Measurements from ENCODE around the gene CLEC16A. TPM values are rescaled to one million over a fixed set of nuclear protein-coding genes. Genes with fewer than 3 reads are reported as not detected.

CLEC16A gene
- total and polyA plus RNA-seq, 9 of the 15 experiments (the other 6 are each of a cell fraction or from before 2014, with no cell fraction given) = 1.00 to 22.3 (median 10.0) TPM

GRCh38 chr16:10972108-10972818 is 27.9 kb downstream of the CLEC16A start (continued):
- no peak for TF ChIP-seq MCM5 (IDR thresholded peaks at IDR 0.05; ENCODE audit: low read depth)
- TF ChIP-seq NEUROD1 (IDR thresholded peaks at IDR 0.05; ENCODE audit: borderline replicate concordance, low read depth, low read length, partially characterized antibody) = peak; percentile 89
- no peak for TF ChIP-seq ZNF696 (CRISPR knock-in tag; conservative IDR thresholded peaks at IDR 0.05)
- TF ChIP-seq CBX8 (IDR thresholded peaks at IDR 0.05; ENCODE audit: borderline replicate concordance, extremely low read depth, low read depth, low read length, poor library complexity, severe bottlenecking) = no peak
- no peak for TF ChIP-seq TBP (optimal IDR thresholded peaks at IDR 0.05; ENCODE audit: low read depth, low read length)
- peak; percentile 70 for TF ChIP-seq SMARCB1 (IDR thresholded peaks at IDR 0.05; ENCODE audit: insufficient read length, low read depth)
- no peak for TF ChIP-seq SUPT5H (IDR thresholded peaks at IDR 0.05)
- TF ChIP-seq PREB (CRISPR knock-in tag; IDR thresholded peaks at IDR 0.05) = no peak
- TF ChIP-seq ZNF436 (CRISPR knock-in tag; IDR thresholded peaks at IDR 0.05) = no peak
- no peak for TF ChIP-seq ZNF740 (CRISPR knock-in tag; IDR thresholded peaks at IDR 0.05)
- TF ChIP-seq ZNF740 (tag; IDR thresholded peaks at IDR 0.05) = peak in 1 of 2 experiments; percentile 13; a peak in 1 of 4 replicates
- TF ChIP-seq HNRNPLL (IDR thresholded peaks at IDR 0.05; ENCODE audit: low read depth, low read length, poor library complexity, severe bottlenecking) = no peak
- peak; percentile 100 for TF ChIP-seq CBFA2T3 (IDR thresholded peaks at IDR 0.05)
- TF ChIP-seq BDP1 (IDR thresholded peaks at IDR 0.05; ENCODE audit: insufficient read depth, insufficient read length) = no peak
- no peak for TF ChIP-seq ZNF668 (CRISPR knock-in tag; IDR thresholded peaks at IDR 0.05)
- TF ChIP-seq BACH1 (tag; IDR thresholded peaks at IDR 0.05) = no peak
- no peak for TF ChIP-seq ZNF780A (CRISPR knock-in tag; IDR thresholded peaks at IDR 0.05)
- peak; percentile 98 for TF ChIP-seq PHB2 (IDR thresholded peaks at IDR 0.05; ENCODE audit: low read depth)
- TF ChIP-seq CREM (IDR thresholded peaks at IDR 0.05; ENCODE audit: low read depth) = peak; percentile 74
- no peak for TF ChIP-seq PCBP2 (IDR thresholded peaks at IDR 0.05; ENCODE audit: low read depth, low read length, poor library complexity, severe bottlenecking)
- peak; percentile 98 for TF ChIP-seq NBN (IDR thresholded peaks at IDR 0.05; ENCODE audit: low read depth)
- TF ChIP-seq BCOR (IDR thresholded peaks at IDR 0.05) = peak; percentile 96
- peak; percentile 47; the same call in 1 of the 2 replicates for TF ChIP-seq NFE2 (IDR thresholded peaks at IDR 0.05; ENCODE audit: low read depth)
- no peak for TF ChIP-seq SIN3A (IDR thresholded peaks at IDR 0.05; ENCODE audit: borderline replicate concordance in 2 of 2, control insufficient read depth in 1 of 2, low read depth in 2 of 2, low read length in 2 of 2)
- TF ChIP-seq ZFPM2 (CRISPR knock-in tag; IDR thresholded peaks at IDR 0.05) = no peak
- peak; percentile 88 for TF ChIP-seq STAT5A (IDR thresholded peaks at IDR 0.05; ENCODE audit: borderline replicate concordance, low read length)
- TF ChIP-seq ZBTB12 (CRISPR knock-in tag; IDR thresholded peaks at IDR 0.05) = no peak
- 0 out of 2 replicates have a peak, but pooled peaks have one; percentile 36 for TF ChIP-seq ZFX (CRISPR knock-in tag; IDR thresholded peaks at IDR 0.05)

Data from K562 (cell line).